ENCODE results near the gene FRMPD1.

DNA sequence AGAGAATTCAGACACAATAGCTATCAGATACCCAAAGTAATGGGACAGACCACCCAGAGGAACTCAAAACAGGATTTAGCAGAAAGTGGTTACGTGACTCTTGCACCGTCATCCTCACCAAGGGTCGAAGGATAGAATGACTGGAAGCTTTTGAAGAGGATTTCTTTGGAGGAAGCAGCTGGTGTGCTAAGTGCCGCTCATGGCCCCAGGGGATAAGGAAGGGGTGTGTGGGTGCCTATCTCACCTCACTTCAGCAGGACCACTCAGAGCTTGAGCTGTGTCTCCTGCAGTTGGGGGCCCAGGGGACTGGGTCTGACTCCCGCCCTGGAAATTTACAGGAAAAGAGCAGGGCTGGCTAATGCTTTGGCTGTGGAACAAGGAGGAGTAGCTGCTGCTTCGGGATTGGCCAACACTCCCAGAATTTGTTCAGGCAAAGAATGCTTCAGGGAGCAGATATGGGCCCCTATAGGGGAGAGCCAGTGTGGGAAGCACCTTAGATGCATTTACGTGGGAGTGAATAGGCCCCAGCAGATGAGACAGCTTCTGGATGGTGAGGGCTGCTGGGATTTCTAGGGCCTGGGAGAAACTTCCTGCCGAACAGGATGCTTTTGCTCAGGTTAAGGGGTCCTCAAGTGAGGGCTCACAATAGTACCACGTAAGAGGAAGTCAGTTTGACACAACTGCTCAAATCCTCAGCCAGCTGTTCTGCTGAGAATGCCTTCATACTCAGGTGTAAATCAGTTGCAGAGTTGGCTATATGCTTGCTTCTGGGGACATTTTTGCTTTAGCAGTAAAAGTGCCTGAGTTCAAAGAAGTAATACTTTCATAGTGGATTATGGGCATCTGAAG, 29.3 kb upstream of the FRMPD1 start:
- TF ChIP-seq, protein P1, sequence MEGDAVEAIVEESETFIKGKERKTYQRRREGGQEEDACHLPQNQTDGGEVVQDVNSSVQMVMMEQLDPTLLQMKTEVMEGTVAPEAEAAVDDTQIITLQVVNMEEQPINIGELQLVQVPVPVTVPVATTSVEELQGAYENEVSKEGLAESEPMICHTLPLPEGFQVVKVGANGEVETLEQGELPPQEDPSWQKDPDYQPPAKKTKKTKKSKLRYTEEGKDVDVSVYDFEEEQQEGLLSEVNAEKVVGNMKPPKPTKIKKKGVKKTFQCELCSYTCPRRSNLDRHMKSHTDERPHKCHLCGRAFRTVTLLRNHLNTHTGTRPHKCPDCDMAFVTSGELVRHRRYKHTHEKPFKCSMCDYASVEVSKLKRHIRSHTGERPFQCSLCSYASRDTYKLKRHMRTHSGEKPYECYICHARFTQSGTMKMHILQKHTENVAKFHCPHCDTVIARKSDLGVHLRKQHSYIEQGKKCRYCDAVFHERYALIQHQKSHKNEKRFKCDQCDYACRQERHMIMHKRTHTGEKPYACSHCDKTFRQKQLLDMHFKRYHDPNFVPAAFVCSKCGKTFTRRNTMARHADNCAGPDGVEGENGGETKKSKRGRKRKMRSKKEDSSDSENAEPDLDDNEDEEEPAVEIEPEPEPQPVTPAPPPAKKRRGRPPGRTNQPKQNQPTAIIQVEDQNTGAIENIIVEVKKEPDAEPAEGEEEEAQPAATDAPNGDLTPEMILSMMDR (conservative IDR thresholded peaks at IDR 0.05 in 1 of 2, IDR thresholded peaks at IDR 0.05 in 1 of 2; ENCODE audit: low read depth in 1 of 2, low read length in 2 of 2), result no peak
- TF ChIP-seq EZH2 (IDR thresholded peaks at IDR 0.05; ENCODE audit: low read length, missing control alignments), result no peak

Measured in fibroblast of lung (primary cell).